GM12874 (cell line): ENCODE data around the gene ETF1.

Source experiments
- TF ChIP-seq, protein P1 (sequence below): IDR thresholded peaks from 2 replicates; pipeline ENCODE4 v1.5.1; 2011; ENCODE audit warnings: low read depth, mild to moderate bottlenecking, control low read depth, low read length, moderate library complexity; ENCODE audit not compliant: insufficient read depth

ETF1 gene

DNA sequence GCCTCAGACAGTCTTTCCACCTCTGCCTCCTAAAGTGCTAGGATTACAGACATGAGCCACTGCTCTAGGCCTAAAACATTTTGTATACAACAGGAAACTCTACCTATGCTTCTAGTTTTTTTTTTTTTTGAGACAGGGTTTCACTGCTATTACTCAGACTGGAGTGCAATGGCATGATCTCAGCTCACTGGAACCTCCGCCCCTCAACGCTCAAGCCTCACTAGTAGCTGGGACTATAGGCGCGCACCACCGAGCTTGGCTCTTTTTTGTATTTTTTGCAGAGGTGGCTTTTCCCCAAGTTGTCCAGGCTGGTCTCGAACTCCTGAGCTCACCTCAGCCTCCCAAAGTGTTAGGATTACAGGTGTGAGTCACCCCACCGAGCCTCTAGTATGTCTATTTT, 26.7 kb upstream of the ETF1 start:
- TF ChIP-seq, protein P1, sequence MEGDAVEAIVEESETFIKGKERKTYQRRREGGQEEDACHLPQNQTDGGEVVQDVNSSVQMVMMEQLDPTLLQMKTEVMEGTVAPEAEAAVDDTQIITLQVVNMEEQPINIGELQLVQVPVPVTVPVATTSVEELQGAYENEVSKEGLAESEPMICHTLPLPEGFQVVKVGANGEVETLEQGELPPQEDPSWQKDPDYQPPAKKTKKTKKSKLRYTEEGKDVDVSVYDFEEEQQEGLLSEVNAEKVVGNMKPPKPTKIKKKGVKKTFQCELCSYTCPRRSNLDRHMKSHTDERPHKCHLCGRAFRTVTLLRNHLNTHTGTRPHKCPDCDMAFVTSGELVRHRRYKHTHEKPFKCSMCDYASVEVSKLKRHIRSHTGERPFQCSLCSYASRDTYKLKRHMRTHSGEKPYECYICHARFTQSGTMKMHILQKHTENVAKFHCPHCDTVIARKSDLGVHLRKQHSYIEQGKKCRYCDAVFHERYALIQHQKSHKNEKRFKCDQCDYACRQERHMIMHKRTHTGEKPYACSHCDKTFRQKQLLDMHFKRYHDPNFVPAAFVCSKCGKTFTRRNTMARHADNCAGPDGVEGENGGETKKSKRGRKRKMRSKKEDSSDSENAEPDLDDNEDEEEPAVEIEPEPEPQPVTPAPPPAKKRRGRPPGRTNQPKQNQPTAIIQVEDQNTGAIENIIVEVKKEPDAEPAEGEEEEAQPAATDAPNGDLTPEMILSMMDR = no peak

DNA sequence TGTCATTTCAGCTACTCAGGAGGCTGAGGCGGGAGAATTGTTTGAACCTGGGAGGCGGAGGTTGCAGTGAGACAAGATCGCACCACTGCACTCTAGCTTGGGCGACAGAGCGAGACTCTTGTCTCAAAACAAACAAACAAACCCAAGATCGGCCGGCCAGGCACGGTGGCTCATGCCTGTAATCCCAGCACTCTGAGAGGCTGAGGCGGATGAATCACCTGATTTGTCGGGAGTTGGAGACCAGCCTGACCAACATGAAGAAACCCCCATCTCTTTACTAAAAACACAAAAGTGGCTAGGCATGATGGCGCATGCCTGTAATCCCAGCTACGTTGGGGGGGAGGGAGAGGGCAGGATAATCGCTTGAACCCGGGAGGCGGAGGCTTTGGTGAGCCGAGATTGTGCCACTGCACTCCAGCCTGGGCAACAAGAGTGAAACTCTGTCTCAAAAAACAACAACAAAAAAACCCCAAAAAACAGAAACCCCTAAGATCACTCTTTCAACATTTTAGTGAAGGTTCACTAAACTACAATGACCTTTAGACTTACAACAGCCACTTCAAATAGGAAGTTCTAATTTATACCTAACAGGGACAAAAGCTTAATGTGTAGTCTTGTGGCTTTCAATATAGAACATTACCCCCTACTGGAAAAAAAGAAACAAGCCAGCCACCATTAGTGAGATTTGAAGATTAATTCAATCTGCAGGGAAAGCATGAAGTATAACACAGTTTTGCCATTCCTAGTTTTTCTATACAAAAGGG, 25.2 kb upstream of the ETF1 start:
- TF ChIP-seq, protein P1 = no peak

DNA sequence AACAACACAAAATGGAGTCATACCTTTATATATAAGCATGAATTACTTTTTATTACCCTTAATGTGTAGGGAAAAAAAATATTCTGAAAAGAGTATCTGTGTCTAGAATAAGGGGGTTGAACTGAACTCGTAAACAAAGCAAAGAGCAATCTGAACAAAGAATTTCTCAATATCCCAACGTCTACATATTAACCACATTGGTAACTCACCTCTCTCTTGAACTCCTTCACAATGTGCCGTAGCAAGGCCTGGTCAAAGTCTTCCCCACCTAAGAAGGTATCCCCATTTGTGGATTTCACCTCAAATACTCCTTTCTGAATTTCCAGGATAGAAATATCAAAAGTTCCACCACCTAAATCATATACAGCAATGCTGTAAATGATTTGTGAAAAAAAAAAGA, 23.8 kb upstream of the ETF1 start:
- TF ChIP-seq, protein P1 = no peak

DNA sequence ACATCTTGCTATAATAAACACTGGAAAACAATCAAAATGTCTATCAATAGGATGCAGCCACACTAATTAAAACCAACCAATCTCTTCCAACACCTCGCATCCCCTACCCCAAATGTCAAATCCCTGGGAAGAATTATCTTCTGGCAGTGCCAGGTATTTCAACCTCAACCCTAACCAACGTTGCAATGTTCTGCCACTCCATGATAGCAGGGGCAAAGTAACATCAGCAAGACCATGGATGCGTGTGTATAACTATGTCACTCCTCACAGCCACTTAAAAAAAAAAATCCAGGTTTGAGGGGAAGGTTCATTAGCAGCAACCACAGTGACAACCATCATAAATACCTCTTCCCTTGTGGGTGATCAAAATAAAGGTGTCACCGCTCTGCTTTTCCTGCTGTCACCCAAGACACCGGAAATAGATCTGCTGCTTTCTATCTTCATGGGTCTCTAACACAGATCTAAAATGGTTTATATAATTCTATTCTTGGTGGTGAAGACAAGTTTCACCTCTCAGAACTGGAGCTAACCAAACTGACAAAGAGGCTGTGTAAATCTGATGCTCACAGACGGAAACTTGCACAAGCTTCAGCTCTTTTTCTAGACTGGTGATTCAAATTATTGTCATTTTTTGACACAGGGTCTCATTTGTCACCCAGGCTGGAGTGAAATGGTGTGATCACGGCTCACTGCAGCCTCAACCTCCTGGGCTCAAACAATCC, 22.2 kb upstream of the ETF1 start:
- TF ChIP-seq, protein P1 = no peak

DNA sequence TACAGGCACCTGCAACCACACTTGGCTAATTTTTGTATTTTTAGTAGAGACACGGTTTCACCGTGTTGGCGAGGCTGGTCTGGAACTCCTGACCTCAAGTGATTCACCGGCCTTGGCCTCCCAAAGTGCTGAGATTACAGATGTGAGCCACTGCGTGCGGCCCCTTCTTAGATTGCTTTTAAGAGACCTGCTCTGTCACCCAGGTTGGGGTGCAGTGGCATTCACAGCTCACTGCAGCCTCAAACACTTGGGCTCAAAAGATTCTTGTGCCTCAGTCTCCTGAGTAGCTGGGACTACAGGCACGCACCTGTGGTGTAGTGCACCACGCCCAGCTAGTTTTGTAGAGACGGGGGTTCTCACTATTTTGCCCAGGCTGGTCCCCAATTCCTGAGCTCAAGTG, 21.2 kb upstream of the ETF1 start:
- TF ChIP-seq, protein P1 = no peak

DNA sequence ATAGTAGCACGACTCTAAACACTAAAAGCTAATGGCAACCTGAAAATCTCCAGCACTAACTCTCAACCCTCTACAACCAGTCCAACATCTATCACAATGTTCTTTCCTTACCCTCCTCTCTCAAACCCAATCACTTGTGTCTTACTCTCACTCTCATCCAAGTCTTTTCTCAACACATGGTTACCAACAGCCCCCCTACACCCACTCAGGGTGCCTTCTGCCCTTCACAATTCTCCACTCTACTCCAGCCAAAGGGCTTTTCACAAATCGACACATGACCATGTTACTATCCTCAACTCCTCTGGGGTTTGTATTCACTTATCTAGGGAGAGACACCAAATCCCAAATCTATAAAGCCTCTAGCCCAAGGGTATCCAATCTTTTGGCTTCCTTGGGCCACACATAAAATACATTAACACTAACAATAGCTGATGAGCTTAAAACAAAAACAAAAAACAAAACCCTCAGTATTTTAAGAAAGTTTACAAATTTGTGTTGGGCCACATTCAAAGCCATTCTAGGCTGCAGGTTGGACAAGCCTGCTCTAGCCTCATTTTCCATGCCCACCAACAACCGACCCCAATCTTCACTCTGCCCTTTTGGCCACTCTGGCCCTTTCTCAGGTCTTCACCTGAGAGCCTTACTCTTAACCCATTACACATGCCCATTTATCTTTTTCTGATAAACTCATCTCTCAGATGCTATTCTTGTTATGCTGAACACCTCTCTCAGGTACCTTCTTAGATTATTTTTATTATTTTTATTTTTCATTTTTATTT, 20.5 kb upstream of the ETF1 start:
- TF ChIP-seq, protein P1 = no peak

DNA sequence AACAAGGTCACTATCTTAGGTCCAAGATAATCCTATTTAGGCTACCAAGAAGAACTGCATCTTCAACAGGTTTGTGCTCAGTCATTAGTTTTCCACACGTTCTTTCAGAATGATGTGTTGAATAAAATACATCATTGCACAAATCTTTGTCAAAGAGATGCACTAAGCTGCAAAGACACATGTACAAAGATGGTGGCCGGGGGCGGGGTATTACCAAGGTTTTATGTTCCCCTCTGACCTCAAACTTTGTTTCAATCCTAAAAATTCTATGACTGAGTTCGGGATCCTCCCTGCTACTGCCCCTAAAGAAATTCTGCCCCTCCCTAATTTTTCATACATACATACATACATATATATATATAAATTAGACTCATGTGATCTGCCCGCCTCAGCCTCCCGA, 17.9 kb upstream of the ETF1 start:
- TF ChIP-seq, protein P1 = no peak
